DND-41 (cell line): Measurements from ENCODE around the gene IZUMO1.
A peak's percentile ranks its signal among the peaks of the same experiment; 100 is the strongest.

Experiments used
- ATAC-seq: fragments of 200-7000 bp; cut with Tn5 transposase; 3 replicates; pipeline ENCODE4 v1.9.1; 2021; ENCODE audit warnings: low read depth; ENCODE audit not compliant: insufficient read depth
- DNase-seq: peaks from one replicate; pipeline ENCODE4 v3.0.0-alpha.2; 2020
- H2AFZ ChIP-seq: 2 replicates; pipeline ENCODE4 v1.6.0; 2012; ENCODE audit warnings: low read depth, low read length
- H3K27ac ChIP-seq: 2 replicates; pipeline ENCODE4 v1.5.1; 2012; ENCODE audit warnings: low read length, inconsistent platforms
- H3K27me3 ChIP-seq: fragments of 200-600 bp; sonication (generic); 2 replicates; pipeline ENCODE4 v1.6.0; 2012; ENCODE audit warnings: low read length, mild to moderate bottlenecking, inconsistent platforms; ENCODE audit not compliant: insufficient read depth, poor library complexity
- H3K36me3 ChIP-seq: 2 replicates; pipeline ENCODE4 v1.5.1; 2012; ENCODE audit warnings: low read length, inconsistent platforms; ENCODE audit not compliant: insufficient read depth
- H3K4me1 ChIP-seq: 2 replicates; pipeline ENCODE4 v1.5.1; 2012; ENCODE audit warnings: mild to moderate bottlenecking, low read length; ENCODE audit not compliant: insufficient read depth
- H3K4me2 ChIP-seq: 2 replicates; pipeline ENCODE4 v1.6.0; 2012; ENCODE audit warnings: mild to moderate bottlenecking, moderate library complexity, low read length, inconsistent platforms; ENCODE audit not compliant: insufficient read depth
- H3K4me3 ChIP-seq, 2 experiments: fragments of 200-600 bp in 1 of 2; shearing (Covaris generic) in 1 of 2; 2 replicates each; pipeline ENCODE4 v1.5.1; 2012 to 2016; ENCODE audit warnings: inconsistent platforms in 2 of 2, low read length in 2 of 2, mild to moderate bottlenecking in 2 of 2, low read depth in 1 of 2, moderate library complexity in 1 of 2
- H3K79me2 ChIP-seq: 2 replicates; pipeline ENCODE4 v1.6.0; 2012; ENCODE audit warnings: low read length, inconsistent platforms; ENCODE audit not compliant: insufficient read depth
- H3K9ac ChIP-seq: 2 replicates; pipeline ENCODE4 v1.6.0; 2012; ENCODE audit warnings: low read depth, mild to moderate bottlenecking, inconsistent platforms, low read length, moderate library complexity
- H3K9me3 ChIP-seq: 2 replicates; pipeline ENCODE4 v1.5.1; 2012; ENCODE audit warnings: low read length, moderate library complexity, mild to moderate bottlenecking, inconsistent platforms; ENCODE audit not compliant: insufficient read depth, severe bottlenecking
- H4K20me1 ChIP-seq: 2 replicates; pipeline ENCODE4 v1.6.0; 2012; ENCODE audit warnings: low read length; ENCODE audit not compliant: insufficient read depth
- CTCF ChIP-seq: IDR thresholded peaks from 2 replicates; pipeline ENCODE4 v1.5.1; 2012; ENCODE audit warnings: borderline replicate concordance, low read length, moderate library complexity, mild to moderate bottlenecking; ENCODE audit not compliant: poor library complexity, severe bottlenecking; ENCODE audit errors: extremely low read depth
- EZH2 ChIP-seq: IDR thresholded peaks from 3 replicates; pipeline ENCODE4 v1.6.1; 2012; ENCODE audit warnings: borderline replicate concordance, low read depth, mild to moderate bottlenecking, moderate library complexity, low read length, inconsistent platforms; ENCODE audit not compliant: severe bottlenecking

The IZUMO1 gene

GRCh38 chr19:48784527-48784926, 37.8 kb upstream of the IZUMO1 start:
- ATAC-seq (no peak), DNase-seq (no peak)
- Histone ChIP-seq H3K36me3 (no peaks in the 10 kb centered on the region), H3K79me2 (no peaks in the 10 kb centered on the region), H3K4me2 (no peak overlapping the region), H3K9me3 (no peaks in the 10 kb centered on the region), H3K4me1 (0 out of 2 replicates have a peak, but pooled peaks cover 2% of the 10 kb centered on the region), H4K20me1 (no peaks in the 10 kb centered on the region), H3K4me3 (no peak overlapping the region), H3K27me3 (no peaks in the 10 kb centered on the region), H3K9ac (no peak overlapping the region), H2AFZ (no peak overlapping the region), H3K27ac (no peak overlapping the region)
- TF ChIP-seq EZH2 (no peak), CTCF (no peak)

DNA sequence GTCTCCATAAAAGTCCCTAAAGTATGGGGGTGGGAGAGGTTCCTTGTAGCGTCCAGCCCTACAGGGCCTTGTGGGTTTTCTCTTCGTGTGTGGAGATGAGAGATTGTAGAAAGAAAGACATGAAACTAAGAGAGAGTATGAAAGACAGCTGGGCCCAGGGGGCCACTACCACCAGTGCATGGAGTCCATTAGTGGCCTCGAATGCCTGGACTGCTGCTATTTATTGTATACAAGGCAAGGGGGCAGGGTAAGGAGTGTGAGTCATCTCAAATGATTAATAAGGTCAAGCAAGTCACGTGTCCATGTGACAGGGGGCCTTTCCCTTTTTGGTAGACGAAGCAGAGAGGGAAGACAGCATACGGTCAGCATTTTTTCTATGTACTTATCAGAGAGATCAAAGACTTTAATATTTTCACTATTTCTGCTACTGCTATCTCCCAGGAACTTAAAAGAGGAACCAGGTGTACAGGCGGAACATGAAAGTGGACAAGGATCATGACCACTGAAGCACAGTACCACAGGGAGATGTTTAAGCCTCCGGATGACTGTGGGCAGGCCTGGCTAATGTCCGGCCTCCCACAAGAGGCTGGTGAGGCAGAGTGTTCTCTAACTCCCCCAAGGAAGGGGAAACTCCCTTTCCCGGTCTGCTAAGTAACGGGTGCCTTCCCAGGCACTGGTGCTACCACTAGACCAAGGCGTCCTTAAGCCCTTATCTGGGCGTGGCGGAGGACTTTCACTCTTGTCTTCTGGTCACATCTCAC, 34.1 kb upstream of the IZUMO1 start:
- TF ChIP-seq EZH2, result no peak
- TF ChIP-seq CTCF, result no peak
- no peak overlapping the region for H2AFZ ChIP-seq
- H4K20me1 ChIP-seq, result no peaks in the 10 kb centered on the region
- DNase-seq (no peak), ATAC-seq (no peak)
- H3K27me3 ChIP-seq, result no peaks in the 10 kb centered on the region
- H3K36me3 ChIP-seq, result no peaks in the 10 kb centered on the region
- H3K4me1 ChIP-seq, result no peaks in the 10 kb centered on the region
- H3K27ac ChIP-seq, result no peak overlapping the region
- H3K9me3 ChIP-seq, result no peaks in the 10 kb centered on the region
- H3K4me3 ChIP-seq, result no peak overlapping the region
- H3K4me2 ChIP-seq, result no peak overlapping the region
- no peak overlapping the region for H3K9ac ChIP-seq
- H3K79me2 ChIP-seq, result no peaks in the 10 kb centered on the region

GRCh38 chr19:48779636-48780035, 32.9 kb upstream of the IZUMO1 start:
- no peaks in the 10 kb centered on the region for H3K9me3 ChIP-seq
- H3K79me2 ChIP-seq, result no peaks in the 10 kb centered on the region
- peak; percentile 37; the same call in 1 of the 3 replicates for ATAC-seq
- H4K20me1 ChIP-seq, result no peaks in the 10 kb centered on the region
- H3K36me3 ChIP-seq, result no peaks in the 10 kb centered on the region
- no peak overlapping the region for H3K9ac ChIP-seq
- H3K4me3 ChIP-seq, result no peak overlapping the region
- TF ChIP-seq EZH2 (no peak), CTCF (no peak)
- H3K4me2 ChIP-seq, result no peak overlapping the region
- no peak for DNase-seq
- H3K27ac ChIP-seq, result no peak overlapping the region
- H2AFZ ChIP-seq, result no peak overlapping the region
- no peaks in the 10 kb centered on the region for H3K4me1 ChIP-seq
- no peaks in the 10 kb centered on the region for H3K27me3 ChIP-seq
